NCI-H524 (cell line): ENCODE results near the gene MACROD2.
A peak's percentile ranks its signal among the peaks of the same experiment; 100 is the strongest.

ENCODE experiments used
- DNase-seq, 2 experiments: peaks; one replicate each; lab custom pipeline; 2025; lab: John Stamatoyannopoulos, UW

MACROD2 gene

DNA sequence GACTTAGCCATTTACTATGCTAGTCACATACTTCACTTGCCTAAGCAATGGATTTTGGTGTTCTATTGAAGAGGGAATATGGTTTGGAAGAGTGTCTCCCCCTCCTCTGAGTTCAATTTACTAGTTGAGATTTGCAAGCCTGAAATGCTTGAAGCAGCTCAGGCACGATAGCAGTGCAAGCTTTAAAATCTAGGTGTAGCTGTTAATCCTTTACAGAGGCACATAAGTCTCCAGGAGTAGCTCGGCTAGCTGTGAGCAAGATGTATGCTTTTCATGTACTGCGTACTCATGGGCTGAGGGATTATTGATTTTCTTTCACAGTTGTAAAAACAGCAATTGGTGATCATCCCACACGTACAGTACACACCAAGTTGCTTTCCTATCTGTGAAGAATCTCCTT, 341.4 kb downstream of the MACROD2 start:
- DNase-seq, result peak; percentile 65 to 89

DNA sequence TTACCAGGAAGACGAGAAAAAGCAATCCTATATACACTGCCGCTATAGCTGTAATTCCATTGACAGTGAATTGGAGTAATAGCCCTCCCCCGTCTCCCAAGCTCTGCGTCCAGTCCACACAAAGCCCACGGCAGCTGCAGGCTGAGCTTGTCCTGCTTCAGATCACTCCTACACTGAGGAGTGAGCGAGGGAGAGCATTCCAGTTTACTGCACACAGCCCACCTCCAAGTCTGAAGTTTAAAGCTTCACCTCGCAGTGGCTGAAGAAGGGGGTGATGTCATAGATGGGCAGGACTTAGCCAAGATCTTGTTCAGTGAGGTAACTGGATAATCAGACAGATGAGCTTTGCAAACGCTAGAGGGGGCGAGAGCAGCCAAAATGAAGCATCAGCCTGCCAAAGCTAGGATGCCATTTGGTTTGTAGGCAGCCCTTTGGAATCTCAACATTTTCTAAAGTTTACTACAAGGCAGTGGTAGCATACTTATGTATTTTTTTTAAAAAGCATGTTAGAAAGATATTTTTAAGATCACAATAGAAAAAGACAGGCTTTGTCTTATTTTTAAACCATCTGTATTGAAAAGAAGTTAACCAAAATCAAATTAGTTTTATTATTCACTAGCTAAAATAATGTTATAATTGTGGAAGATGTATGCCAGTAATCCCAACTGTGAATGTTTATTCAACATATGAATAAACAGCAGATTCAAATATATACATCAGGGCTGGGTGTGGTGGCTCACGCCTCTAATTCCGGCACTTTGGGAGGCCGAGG, 342.3 kb downstream of the MACROD2 start, which contains the start of gene FLRT3:
FLRT3 (minus strand) TSS at position 213 of the 772 bp plus-strand sequence. CDS start 10,106 bp downstream, outside the sequence.
- peak; percentile 98 to 99 for DNase-seq

DNA sequence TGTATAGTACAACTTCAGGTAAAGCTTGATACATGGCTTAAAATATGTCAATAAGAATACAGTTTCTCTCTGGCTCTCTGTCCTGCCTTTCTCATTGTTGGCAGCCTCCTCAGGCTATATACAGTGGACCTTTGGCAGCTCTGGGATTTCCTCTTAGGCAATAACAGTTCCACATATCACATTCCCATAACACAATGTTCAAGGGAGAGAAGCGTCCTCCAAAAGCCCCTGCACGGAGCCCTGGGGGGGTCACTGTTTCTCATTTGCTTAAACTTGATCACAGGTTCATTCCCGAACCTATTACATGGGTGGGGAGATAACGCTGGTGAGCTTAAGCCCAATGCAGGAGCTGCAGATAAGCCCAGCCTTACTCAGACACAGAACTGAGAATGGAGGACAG, 346.5 kb downstream of the MACROD2 start:
- no peak for DNase-seq

DNA sequence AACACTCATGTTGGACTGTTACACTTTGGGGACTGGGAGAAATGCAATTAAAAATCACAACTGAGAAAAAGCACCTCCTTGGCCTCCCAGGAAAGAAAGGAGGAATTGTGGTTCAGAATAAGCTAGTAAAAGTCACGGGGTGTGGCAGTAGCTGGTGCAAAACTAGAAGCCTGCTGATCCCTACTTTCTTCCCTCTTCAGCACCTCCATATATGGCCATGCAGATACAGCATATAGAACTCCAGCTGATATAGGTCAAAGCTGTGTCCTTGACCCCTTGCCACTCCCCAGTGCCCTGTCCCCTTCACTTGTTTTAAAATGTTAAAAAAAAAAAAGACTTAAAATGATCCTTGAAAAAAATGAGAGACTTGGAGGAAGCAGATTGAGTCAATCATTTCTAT, 347.6 kb downstream of the MACROD2 start:
- DNase-seq, result no peak

DNA sequence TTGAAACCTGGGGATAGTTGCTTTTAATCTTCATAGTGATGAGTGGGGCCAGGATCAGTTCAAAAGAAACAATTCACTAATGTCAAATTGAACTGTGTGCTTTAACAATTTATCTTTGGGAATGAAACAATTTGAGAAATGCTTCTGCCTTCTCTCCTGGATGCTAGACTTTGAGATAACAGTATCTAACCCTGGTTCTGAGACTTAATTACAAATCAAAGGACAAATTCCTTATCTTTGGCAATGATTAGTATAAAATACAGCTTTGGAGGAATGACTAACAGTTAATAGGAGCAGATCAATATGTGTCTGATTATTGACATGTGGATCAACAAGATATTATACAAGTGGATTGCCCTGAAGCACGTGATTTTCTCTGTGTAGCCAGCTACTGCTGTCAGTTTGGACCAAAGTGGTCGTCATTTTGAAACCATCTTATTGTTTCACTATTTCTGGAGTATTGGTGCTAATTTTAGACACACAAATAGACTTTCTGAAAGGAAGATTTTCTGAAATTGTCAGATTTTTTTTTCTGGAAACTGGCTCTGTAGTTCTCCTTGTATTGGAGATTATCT, 348.3 kb downstream of the MACROD2 start:
- no peak for DNase-seq

DNA sequence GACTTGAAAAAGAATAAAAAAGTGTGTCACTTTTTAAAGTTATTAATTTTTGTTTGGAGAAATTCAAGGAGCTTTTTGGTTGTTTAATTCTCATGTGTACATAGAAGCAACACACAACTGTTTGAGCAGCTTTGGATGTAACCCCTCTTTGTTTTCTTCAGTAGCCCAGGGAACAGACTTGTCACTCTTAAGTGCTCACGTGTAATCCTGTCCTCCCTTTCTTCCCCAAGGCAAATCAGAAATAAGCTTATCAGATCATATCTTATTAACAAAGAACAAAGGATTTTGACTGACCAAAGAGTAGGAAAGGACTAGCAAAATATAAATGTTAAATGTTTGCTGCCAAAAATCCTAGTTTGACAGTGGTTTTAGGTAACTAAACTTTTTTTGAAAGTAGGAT, 349.4 kb downstream of the MACROD2 start:
- peak; percentile 51 to 74 for DNase-seq

DNA sequence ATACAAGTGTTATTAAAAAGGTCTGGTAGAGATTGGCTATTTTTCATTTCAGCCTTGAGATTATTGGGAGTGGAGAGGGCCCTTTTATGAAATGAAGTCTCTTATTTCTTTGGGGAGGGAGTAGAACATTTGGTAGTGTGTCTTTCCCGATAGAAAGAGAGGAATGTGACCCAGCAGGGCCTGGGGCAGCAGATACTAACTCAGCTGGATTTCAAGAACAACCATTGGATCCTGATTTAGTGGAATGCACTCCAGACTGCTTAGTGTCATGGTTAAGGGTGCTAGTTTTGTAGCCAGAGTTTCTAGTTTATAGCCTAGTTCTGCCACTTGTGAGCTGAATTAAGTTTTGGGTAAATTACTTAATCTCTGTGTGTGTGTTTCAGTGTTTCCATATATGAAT, 360.5 kb downstream of the MACROD2 start:
- DNase-seq, result no peak

DNA sequence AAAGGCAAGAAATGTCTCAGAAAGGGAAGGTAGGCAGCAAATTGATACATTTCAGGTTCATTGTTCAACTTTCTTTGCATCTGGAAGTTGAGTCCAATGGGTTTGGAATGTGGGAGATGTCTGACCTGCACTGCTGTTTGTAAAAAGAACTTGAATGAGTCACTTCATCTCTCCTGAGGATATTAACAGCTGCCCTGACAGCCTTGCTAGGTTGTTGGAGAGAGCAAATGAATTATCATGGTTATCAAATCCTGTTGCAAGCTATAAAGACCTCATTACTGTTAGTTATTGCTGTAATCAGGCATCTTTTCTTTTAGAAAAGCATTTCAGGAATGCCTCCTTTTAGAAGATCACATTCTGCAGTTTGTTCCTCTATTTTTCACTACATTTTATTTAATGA, 365.1 kb downstream of the MACROD2 start:
- DNase-seq, result no peak

DNA sequence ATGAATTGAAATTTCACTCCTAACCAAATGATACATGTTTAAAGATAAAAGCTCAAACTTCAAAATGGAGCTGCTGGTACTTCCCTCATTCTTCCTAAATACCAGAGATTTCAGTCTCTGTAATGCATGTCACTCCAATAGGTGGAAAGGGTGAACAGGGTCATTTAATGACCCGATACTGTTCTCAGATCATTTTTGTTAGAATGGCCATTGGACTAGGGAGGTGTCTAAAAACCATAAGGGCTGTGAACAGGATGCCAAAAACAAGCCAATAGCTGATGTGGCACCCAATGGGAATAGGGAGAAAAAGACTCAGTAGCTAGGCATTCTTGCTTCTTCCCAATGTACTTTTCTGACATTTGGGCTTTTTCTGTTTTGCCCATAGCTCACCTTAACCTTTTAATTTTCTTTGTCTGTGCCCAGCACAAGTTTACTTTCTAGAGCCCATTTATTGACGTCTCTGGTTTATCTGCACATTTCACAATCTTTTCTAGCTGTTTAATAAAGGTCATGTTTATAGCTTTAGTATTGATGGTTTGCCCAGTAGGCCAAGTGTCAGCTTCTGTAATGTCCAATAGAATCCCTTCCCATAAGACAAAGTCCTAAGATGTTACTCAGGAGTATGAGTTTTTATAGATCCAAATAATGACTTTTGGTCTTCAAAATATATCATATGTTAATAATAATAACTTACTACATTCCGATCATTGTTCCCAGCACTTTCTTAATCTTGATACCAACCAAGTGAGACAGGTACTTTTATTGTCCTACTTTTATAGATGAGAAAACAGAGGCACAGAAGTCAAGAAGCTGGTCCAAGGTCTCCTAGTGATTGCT, 366.4 kb downstream of the MACROD2 start:
- no peak for DNase-seq

DNA sequence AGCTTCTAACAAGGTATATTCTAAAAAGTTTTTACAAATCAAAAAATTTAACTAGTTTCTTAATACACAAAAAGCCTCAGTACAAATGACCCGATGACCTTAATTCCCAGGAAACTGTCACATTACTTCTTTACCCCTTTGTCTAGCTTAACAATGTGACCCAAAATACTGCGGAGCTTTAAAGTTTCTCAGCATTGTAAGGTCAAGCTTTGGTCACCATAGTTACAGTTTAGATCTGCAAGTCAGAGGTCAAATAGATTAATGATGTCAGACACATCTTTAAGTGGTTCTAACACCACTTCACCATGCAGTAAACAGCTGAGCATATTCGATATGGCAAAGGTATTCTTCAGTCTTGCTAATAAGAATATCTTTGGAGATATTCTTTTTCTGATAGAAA, 378.9 kb downstream of the MACROD2 start:
- peak in 1 of 2 experiments; percentile 26 for DNase-seq

DNA sequence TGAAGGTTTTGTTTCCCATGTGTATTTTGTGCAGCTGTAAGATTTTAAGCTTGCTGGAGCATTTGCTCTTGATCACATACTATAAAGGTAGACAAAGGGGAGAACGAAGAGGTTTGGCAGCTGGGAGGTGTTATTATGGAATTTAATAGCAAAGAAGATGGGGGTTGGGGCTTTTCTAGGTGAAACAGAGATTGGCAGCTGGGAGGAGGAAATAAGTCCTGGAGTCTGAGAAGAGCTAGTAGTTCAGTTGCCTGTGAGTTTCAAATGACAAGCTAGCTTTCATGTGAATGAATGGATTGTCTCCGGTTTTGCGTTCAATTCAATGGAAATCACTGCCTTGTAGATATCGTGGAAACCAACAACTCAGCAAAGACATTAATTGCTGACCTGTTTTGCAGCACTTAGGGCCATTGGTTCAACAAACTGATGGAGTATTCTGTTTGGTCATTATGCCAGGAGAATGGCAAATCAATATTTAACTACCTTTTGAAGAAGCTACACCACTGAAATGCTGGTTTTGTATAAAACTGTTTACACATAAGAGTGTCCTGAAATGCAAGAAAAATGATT, 380.2 kb downstream of the MACROD2 start:
- peak; percentile 66 to 90 for DNase-seq

DNA sequence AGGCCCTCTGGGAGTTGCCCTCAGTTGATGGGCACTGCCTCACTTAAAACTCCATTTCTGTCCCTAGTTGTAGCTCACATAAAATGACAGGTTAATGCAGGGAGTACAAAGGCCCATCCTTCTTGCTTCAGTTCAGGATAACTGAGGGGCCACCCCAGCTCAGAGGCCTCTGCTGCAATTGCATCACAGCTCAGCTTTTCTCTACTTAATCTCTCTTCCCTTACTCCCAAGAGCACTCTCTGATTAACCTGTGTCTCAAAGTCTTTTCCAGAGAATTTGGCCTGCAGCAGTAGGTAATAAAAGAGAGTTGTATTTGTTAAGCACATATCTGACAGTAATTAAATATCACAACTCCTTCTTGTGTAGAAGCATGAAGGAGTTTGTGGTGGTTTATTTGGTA, 383.0 kb downstream of the MACROD2 start:
- DNase-seq, result no peak

DNA sequence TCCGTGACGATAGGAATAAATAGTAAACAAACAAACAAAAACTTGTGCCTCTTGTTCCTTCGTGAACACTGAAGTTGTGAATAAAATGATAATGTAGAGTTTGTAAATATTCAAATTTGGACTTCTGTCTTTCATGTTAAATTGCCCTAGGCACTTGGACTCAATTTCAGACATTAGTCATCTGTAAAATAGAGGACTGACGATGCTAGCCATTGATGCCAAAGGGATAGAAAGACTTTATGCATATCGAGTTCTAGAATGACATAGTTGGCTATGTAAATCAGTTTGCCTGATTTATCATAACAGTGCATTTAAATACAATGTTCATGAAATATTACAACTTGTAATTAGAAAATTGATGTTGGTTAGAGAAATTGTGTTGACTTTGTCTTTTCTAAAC, 388.0 kb downstream of the MACROD2 start:
- no peak for DNase-seq

DNA sequence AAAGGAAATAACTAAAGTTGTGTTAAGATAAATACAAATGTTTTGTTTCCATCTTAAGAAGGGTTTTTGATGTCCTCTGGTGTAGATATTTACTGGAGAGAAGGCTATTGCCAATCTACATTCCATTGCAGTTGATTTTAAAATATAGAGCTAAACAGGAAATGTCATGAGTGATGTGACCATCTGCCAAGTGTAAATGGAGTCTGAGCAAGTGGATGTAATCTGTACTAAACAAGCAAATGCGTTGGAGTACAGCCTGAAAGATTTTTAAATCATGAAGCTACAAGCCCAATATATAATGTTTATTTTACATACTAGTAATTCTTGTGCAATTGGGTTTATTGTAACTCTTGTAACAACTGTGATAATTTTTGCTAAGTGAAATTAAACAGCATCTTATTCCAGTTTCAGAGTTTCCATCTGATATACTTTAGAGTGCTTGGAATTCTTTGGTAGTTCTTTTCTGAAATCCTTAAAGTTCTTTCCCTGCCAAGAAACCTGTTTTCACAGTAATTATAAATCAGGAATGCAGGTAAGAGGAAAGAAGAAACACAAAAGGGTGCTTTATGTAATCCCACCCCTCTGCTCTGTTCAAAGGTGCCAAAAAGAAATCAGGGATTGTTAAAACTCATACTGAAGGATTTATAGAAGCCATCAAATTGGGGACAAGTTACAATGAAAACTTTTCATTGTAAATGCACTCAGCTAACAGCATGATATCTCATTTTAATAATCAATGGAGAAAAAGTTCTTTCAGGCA, 389.3 kb downstream of the MACROD2 start:
- peak in 1 of 2 experiments; percentile 30 for DNase-seq

DNA sequence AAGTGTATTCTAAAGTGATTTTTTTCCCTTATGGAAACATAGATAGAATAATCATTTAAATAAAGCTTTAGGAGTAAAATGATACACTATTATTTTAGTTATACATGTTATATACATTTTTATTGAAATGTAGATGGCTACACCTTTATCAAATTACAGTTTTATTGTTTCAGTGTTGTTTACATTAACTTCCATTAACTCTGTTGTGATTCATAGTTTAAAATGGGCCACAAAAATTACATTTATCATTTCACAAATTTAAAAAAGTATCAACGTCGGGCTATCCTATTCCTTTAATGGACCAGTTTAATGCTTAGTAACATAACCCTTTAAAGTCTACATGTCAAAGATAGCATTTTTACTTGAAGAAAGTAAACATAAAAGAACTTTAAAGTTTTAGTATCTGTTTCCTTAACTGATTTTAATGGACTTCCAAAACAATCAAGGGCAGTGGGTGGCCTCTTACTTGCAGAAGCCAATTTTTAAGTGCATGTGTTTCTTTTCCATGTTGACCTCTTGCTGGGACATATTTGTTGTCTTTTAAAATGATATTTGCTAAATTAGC, 389.9 kb downstream of the MACROD2 start:
- DNase-seq, result no peak

DNA sequence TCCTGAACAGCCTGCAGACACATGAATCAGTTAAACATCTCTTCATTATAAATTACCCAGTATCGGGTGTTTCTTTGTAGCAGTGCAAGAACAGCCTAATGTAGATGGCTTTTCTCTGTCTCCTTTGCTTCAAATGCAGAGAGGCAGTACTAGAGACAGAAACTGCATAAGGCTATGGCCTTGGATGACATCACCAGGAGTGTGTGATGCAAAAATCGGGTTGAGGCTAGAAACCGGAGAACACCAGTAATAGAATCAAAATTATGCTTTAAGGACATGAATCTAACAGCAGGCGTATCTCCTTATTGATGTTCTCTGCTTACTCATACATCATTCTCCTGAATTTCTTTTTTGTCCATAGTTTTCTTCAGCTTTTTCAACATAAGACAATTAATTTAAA, 391.4 kb downstream of the MACROD2 start:
- DNase-seq, result no peak

DNA sequence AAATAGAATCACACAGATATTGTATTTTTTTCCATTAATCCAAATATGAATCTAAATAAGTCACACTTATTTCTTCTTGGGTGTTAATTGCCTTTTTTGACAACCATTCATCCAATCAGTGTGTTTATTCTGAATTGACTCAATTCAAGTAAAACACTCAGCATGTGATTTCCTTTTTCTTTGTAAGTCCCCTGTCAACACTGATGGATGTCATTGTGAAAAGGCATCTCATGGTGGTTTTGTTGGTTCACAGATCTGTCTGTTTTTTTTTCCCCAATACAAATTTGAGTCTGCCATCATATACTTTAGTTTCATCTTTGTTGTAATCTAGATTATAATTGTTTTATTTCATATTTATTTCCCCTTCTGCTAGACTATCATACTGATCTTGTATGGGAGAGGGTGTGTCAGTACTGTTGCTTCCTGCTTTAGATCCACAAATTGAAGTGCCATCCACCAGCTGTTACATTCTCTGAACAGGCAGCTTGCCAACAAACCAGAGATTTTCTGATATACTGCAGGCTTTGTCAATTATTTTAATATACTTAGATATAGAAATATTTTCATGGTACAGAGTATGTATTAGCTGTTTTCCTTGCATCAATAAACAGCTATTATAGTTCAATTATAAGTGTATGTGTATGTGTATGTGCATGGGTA, 406.3 kb downstream of the MACROD2 start:
- peak; percentile 79 to 88 for DNase-seq

DNA sequence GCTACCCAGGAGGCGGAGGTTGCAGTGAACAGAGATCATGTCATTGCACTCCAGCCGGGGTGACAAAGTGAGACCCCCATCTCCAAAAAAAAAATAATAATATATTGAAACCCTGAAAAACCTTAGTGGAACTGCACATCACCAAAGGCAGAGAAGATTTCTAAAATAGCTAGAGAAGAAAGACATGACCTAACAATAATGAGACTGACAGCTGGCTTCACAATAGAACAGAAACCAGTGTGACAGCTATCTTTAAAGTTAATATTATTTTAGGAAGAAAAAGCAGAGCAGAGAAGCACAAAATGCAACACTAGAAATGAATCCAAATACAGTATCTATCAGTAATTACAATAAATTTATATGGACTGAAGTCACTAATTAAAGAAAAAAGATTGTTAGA, 409.2 kb downstream of the MACROD2 start:
- no peak for DNase-seq

DNA sequence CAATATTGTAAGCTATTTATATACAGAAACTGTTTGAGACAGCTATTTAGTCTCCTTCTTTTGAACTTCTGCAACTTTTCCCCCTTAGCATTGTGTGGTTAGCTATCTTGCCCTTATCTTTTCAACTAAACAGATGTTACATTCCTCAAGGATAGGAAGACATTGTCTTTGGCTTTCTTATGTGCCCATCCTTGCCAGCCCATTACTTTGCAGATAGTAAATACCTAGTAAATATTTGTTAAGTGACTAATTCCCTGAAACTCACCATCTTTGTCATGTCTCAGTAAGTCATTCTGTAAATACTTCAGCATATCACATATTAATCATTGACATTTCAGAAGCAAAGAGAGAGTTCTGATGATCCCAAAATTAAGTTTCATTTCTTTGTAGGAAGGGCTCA, 411.2 kb downstream of the MACROD2 start:
- DNase-seq, result no peak

DNA sequence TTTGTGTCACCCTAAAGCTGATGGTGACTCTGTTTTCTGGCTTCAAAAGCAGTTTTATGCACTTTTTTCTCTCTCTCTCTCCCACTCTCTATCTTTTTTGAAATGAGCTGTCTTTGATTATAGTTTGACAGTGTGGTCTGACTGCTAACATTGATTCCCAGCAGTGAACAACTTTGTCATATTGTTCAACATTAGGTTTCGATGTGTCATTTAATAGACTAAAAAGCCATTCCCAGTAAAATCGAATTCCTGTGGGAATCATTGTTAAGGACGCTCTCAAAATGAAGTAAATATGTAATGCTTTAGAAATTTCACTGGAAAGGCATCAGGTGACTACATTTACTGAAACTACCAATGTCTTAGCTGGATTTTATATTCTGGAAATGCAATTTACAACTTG, 412.0 kb downstream of the MACROD2 start:
- no peak for DNase-seq
